Stomach (tissue), 9 donors: Measurements from ENCODE around the gene OBSCN. TPM values are rescaled to one million over a fixed set of nuclear protein-coding genes. Genes with fewer than 3 reads are reported as not detected.
A peak's percentile ranks its signal among the peaks of the same experiment; 100 is the strongest.

ENCODE experiments used
- DNase-seq, 2 donors: peaks; one replicate each; pipeline versions ENCODE4 v3.0.0 to v3.0.0-alpha.2; 2013 to 2019
- H3K27ac ChIP-seq, 5 donors: fragments of 200-600 bp in 4 of 5; sonication (generic) in 4 of 5; one replicate each; pipeline ENCODE4 v1.5.1; 2013 to 2019; ENCODE audit warnings: mild to moderate bottlenecking in 1 of 5, moderate library complexity in 1 of 5
- H3K27me3 ChIP-seq, 3 donors: fragments of 200-600 bp; sonication (generic); one replicate each; pipeline ENCODE4 v1.5.1; 2017 to 2019; ENCODE audit warnings: mixed run types in 1 of 3
- H3K36me3 ChIP-seq, 4 donors: fragments of 200-600 bp; sonication (generic); 1 replicate in 3 of 4; 2 replicates in 1 of 4; pipeline ENCODE4 v1.5.1; 2016 to 2019
- H3K4me1 ChIP-seq, 4 donors: fragments of 200-600 bp; sonication (generic); one replicate each; pipeline ENCODE4 v1.5.1; 2016 to 2019
- H3K4me3 ChIP-seq, 4 donors: fragments of 200-600 bp; sonication (generic) in 3 of 4; one replicate each; pipeline ENCODE4 v1.5.1; 2016 to 2019; ENCODE audit warnings: mild to moderate bottlenecking in 1 of 4
- H3K9me3 ChIP-seq, 4 donors: fragments of 200-600 bp; sonication (generic); one replicate each; pipeline ENCODE4 v1.5.1; 2016 to 2019
- EP300 ChIP-seq: sonication (generic); formaldehyde crosslinking; IDR thresholded peaks from one replicate; pipeline ENCODE4 v1.6.1; 2017; ENCODE audit warnings: antibody characterized with exemption
- POLR2A ChIP-seq, 4 donors: fragments of 450-650 bp; IDR thresholded peaks; one replicate each; pipeline ENCODE4 v1.6.1; 2016; ENCODE audit warnings: antibody characterized with exemption in 4 of 4, control low read depth in 2 of 4, mild to moderate bottlenecking in 1 of 4, moderate library complexity in 1 of 4
- POLR2AphosphoS5 ChIP-seq, 3 donors: sonication (generic); formaldehyde crosslinking; IDR thresholded peaks; one replicate each; pipeline ENCODE4 v1.6.1; 2016; ENCODE audit warnings: antibody characterized with exemption in 3 of 3
- WGBS, 5 donors: extraction: QIAGEN DNeasy Blood & Tissue Kit in 3 of 5; methylation state at CpG; one replicate each; pipeline versions ENCODE4 v1.1.5 to v1.1.7; 2013 to 2018; 5-methylcytosine and 5-hydroxymethylcytosine counted together
- intact Hi-C: fragments of 100-400 bp; cut with DNase I; formaldehyde crosslinking; loops from one replicate; pipeline ENCODE4 v1.15.1; 2023; ENCODE audit warnings: low total_unique reads
- polyA plus RNA-seq, 3 donors: library from polyadenylated mRNA; stranded (reverse); fragments of 200-250 nt; gene quantifications; one replicate each; pipeline ENCODE4 v1.2.3, GENCODE V29; 2013
- total RNA-seq, 5 donors: library from RNA; depleted of rRNA; stranded (reverse); fragments of >200 nt; gene quantifications; one replicate each; pipeline versions ENCODE4 v1.1.0 to v1.2.3, GENCODE V29; 2014 to 2016
- TF ChIP-seq, protein P1 (sequence below), 7 experiments: fragments of 450-650 bp in 4 of 7; fragments of 200-600 bp in 3 of 7; sonication (generic) in 3 of 7; IDR thresholded peaks; one replicate each; pipeline ENCODE4 v1.5.1; 2016 to 2019; ENCODE audit warnings: antibody characterized with exemption in 7 of 7, control low read depth in 2 of 7, mild to moderate bottlenecking in 1 of 7
- donor health status: healthy with polysubstance abuse.
- donor health status: Bipolar disorder and iron deficiency.
- donor health status: healthy.

The OBSCN gene
- total and polyA plus RNA-seq, 8 donors, result 7.2 to 111 (median 24.7) TPM

DNA sequence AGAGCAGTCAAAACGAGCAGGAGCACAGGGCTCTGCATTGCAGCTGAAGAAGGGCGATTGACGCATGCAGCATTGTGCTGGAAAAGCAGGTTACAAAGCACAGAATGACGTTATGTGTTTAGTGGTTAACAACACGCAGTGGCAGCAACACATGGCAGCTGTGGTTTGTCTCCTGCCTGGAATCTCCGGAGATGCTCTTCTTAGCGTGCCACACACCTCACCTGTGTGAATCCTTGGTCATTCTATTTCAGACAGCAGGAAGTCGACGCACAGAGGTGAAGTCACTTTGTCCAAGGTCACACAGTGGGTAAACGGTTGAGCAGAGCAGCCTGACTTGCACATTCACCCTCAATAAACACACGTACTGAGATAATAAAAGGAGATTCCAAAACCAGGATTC, 14.7 kb downstream of the OBSCN start:
- Histone ChIP-seq H3K4me3 (no peak overlapping the region), H3K9me3 (peaks cover 7 to 24% (median 18%) of the 10 kb centered on the region in 4 donors), H3K27ac (no peak overlapping the region), H3K36me3 (peaks cover 3 to 58% (median 20%) of the 10 kb centered on the region in 4 donors), H3K4me1 (peaks cover 0 to 7% (median 0%) of the 10 kb centered on the region in 4 donors), H3K27me3 (no peaks in the 10 kb centered on the region)
- DNase-seq, result peak in 1 of 2 donors; percentile 12
- TF ChIP-seq POLR2A (IDR thresholded peaks at IDR 0.05) (no peak), EP300 (no peak), POLR2AphosphoS5 (IDR thresholded peaks at IDR 0.05) (no peak)
- TF ChIP-seq, protein P1, sequence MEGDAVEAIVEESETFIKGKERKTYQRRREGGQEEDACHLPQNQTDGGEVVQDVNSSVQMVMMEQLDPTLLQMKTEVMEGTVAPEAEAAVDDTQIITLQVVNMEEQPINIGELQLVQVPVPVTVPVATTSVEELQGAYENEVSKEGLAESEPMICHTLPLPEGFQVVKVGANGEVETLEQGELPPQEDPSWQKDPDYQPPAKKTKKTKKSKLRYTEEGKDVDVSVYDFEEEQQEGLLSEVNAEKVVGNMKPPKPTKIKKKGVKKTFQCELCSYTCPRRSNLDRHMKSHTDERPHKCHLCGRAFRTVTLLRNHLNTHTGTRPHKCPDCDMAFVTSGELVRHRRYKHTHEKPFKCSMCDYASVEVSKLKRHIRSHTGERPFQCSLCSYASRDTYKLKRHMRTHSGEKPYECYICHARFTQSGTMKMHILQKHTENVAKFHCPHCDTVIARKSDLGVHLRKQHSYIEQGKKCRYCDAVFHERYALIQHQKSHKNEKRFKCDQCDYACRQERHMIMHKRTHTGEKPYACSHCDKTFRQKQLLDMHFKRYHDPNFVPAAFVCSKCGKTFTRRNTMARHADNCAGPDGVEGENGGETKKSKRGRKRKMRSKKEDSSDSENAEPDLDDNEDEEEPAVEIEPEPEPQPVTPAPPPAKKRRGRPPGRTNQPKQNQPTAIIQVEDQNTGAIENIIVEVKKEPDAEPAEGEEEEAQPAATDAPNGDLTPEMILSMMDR (IDR thresholded peaks at IDR 0.05), result no peak
- intact Hi-C loops, result no loop called here
- 70 to 83% (median 76%) methylated on average over 11 of the region's 11 CpGs for WGBS, 5 donors

DNA sequence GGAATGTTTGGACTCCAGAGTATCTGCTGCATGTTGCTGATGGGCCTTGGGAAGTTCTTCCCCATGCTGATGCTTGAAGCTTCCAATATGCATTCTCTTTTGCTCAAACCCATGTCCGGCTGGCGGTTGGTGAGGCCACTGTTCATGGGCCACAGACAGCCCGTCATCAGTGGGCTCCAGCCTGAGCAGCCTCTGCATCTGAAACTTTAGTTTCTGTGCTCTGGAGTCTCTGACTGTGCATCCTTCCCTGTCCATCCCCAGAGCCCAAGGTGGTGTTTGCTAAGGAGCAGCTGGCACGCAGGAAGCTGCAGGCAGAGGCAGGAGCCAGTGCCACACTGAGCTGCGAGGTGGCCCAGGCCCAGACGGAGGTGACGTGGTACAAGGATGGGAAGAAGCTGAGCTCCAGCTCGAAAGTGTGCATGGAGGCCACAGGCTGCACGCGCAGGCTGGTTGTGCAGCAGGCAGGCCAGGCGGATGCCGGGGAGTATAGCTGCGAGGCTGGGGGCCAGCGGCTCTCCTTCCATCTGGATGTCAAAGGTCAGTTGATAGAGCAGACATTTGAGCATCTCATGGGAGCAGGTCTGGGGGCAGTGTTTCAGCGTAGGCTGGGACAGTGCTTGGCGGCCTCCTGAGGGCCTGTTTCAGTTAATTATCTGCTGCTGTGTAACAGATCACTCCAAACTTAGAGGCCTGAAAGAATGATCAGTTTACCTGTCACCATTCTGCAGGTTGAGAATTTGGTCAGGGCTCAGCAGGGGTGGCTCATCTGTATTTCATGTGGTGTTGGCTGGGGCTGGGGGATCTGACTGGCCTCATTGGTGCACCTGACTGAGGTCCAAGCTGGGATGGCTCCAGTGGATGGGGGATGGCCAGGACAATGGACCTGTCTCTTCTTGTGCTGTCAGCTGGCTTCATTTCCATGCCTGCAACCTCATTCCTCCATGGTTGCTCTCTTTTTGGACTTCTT, 16.6 kb downstream of the OBSCN start:
- Histone ChIP-seq H3K27ac (no peak overlapping the region), H3K4me3 (no peak overlapping the region), H3K27me3 (no peaks in the 10 kb centered on the region), H3K9me3 (peaks cover 7 to 24% (median 18%) of the 10 kb centered on the region in 4 donors), H3K36me3 (peaks cover 3 to 60% (median 16%) of the 10 kb centered on the region in 4 donors), H3K4me1 (peaks cover 0 to 9% (median 0%) of the 10 kb centered on the region in 4 donors)
- TF ChIP-seq EP300, result no peak
- TF ChIP-seq, protein P1 (IDR thresholded peaks at IDR 0.05), result no peak
- TF ChIP-seq POLR2A (IDR thresholded peaks at IDR 0.05), result no peak
- TF ChIP-seq POLR2AphosphoS5 (IDR thresholded peaks at IDR 0.05), result no peak
- 90 to 98% (median 91%) methylated on average over 14 to 16 of the region's 16 CpGs for WGBS, 5 donors
- no peak for DNase-seq
- intact Hi-C loops, result no loop called here

DNA sequence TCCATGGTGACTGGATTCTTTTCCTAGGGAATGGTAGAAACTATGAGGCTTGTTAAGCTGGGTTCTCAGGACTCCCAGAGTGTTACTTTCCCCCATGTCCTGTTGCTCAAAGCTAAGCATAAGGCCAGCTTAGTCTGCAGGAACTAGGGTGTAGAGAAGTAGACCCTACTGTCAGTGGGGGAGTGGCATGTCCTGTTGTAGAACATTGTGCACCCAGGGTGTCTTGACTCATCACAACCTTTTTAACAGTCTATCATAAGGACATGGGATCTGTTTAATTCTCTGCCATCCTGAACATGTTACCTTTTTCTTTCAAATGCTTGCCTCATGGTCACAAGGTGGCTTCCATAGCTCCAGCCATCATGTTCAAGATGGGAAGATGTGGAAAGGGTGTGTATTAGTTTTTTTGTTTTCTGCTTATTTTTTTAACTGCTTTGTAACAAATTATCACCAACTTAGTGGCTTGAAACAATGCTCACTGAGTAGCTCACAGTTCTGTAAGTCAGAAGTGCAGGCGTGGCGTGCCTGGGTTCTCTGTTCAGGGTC, 17.4 kb downstream of the OBSCN start:
- TF ChIP-seq EP300, result no peak
- TF ChIP-seq, protein P1 (IDR thresholded peaks at IDR 0.05), result no peak
- TF ChIP-seq POLR2AphosphoS5 (IDR thresholded peaks at IDR 0.05), result no peak
- TF ChIP-seq POLR2A (IDR thresholded peaks at IDR 0.05), result no peak
- H3K4me3 ChIP-seq, result no peak overlapping the region
- WGBS, 5 donors, result 0 to 100% (median 50%) methylated on average over 2 of the region's 2 CpGs
- intact Hi-C loops, result no loop called here
- H3K4me1 ChIP-seq, result peaks cover 0 to 9% (median 0%) of the 10 kb centered on the region in 4 donors
- H3K27me3 ChIP-seq, result no peaks in the 10 kb centered on the region
- H3K9me3 ChIP-seq, result peaks cover 7 to 24% (median 18%) of the 10 kb centered on the region in 4 donors
- DNase-seq, result no peak
- peaks cover 3 to 56% (median 12%) of the 10 kb centered on the region in 4 donors for H3K36me3 ChIP-seq
- no peak overlapping the region for H3K27ac ChIP-seq

DNA sequence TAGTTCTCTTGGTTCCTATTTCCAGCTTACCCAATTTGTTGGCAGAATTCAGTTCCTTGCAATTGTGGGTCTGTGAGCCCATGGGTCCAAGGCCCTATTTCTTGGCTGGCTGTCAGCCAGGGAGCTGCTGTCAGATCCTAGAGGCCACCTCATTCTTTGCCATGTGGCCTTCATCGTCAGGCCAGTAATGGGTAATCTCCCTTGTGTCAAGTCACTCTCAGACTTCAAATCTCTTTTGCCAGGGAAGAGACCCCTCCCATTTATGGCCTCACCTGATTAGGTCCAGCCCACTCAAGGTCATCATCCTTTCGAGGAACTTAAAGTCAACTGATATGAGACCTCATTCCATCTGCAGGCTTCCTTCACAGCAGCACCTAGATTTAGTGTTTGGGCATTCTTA, 17.9 kb downstream of the OBSCN start:
- intact Hi-C loops, result no loop called here
- Histone ChIP-seq H3K4me1 (peaks cover 0 to 9% (median 0%) of the 10 kb centered on the region in 4 donors), H3K9me3 (peaks cover 7 to 24% (median 18%) of the 10 kb centered on the region in 4 donors), H3K27me3 (no peaks in the 10 kb centered on the region), H3K27ac (no peak overlapping the region), H3K4me3 (no peak overlapping the region), H3K36me3 (peaks cover 3 to 53% (median 10%) of the 10 kb centered on the region in 4 donors)
- no peak for DNase-seq
- 43 to 100% (median 62%) methylated on average over 2 of the region's 2 CpGs for WGBS, 5 donors
- no peak for TF ChIP-seq POLR2AphosphoS5 (IDR thresholded peaks at IDR 0.05)
- no peak for TF ChIP-seq EP300
- TF ChIP-seq POLR2A (IDR thresholded peaks at IDR 0.05), result no peak
- TF ChIP-seq, protein P1 (IDR thresholded peaks at IDR 0.05), result no peak
